CD4-positive, alpha-beta T cell treated with Interleukin-15 for 4 hours (primary cell): Measurements from ENCODE around the gene CCNG2.

ENCODE experiments used
- DNase-seq: peaks from one replicate; pipeline ENCODE4 v3.0.0-alpha.2; 2020; ENCODE audit warnings: low spot score

CCNG2 gene

DNA sequence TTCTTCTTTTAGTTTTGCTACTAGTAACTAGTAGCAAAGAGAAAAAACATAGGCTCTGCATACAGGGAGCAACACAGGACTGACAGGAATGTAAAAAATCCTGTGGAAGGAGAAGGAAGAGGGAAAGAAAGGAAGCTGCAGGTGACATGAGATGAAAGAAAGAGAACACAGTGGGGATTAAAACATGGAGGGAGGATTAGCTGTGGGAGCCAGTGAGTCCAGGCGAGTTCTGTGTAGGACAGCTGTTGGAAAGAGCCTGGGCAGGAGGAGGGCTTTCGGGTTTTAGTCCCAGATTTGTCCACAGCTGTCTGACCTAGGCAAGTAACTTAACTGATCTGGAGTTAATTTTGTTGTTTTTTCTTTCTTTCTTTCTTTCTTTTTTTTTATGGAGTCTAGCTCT lies 21.6 kb downstream of the CCNG2 start:
- DNase-seq = no peak

DNA sequence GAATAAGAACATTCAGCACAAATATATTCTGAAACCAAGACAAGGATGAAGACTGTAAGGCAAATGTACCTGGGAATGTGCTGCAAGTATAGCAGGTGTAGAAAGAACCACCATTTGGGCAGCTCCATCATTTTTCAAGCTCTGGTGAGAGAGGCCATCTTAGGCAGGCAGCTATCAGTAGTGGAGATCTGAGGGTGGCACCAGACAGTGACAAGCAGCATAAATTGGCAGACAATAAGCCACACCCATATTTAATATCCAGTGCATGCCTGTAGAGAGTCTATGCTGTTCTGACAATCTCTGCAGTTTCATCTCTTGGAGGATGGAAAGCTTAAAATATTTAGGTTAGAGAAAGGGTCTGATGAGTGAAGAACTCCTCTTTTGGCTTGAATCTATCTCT lies 22.5 kb downstream of the CCNG2 start:
- DNase-seq = no peak

DNA sequence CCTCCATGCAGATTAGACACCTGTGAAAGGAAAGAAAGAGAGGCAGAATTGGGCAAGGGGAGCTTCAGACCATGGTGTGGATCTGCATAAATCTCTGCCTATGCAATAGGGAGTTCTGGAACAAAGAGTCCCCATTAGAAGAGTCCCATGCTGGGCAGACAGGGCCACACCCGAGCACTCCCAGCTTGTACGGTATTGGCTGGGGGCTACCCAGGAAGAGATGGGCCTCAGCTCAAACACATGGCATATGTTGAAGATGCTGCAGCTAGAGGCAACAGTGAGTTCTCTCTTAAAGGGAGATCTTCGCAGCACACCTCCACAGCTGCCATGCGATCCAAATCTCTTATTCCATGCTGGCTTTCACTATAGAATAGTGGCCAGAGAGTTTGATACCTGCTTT lies 24.7 kb downstream of the CCNG2 start:
- no peak for DNase-seq

DNA sequence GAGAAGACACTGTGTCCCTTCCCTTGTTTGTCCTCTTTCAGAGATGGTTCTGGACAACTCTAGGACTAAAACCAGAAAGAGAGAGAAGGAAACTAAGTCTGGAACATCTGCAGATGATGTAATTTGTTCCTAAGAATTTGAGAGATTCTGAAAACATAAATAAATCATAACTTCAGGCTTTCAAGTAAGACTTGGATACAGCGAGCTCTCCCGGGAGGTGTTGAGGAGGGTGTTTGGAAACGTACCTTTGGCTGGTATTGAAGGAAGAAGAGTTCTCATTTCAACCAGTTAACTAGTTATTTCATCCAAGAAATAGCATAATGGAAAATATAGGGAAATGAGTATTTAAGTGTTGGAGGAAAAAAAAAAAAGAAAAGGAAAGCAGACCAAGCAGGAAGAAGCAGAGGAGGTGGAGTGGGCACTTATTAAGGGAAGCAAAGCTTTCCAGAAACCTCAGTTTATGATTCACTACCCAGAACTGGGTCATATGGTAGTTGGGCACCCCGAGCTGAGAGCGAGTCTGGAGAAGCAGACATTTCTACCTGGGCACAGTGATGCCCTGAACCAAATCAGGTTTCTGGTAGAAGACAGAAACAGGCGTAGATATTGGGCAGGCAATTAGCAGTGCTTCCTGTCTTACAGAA lies 26.9 kb downstream of the CCNG2 start:
- no peak for DNase-seq

DNA sequence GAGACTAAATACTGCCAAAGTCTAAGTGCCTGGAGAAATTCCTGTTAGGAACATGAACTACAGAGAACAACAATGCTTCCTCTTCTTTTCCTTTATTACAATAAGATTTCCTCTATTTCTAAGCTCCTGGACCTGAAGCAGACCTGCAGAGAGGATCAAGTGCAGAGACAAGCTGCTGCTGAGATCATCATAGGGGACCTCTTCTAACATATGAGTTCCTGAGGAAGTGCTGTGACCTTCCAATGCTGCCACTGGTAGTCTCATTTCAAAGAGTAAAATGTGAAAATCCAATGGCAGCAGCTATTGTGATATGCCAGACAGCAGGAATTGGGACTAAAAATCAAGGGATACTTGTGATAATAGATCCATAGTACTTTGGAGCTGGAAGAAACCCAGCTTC lies 28.0 kb downstream of the CCNG2 start:
- DNase-seq = no peak

DNA sequence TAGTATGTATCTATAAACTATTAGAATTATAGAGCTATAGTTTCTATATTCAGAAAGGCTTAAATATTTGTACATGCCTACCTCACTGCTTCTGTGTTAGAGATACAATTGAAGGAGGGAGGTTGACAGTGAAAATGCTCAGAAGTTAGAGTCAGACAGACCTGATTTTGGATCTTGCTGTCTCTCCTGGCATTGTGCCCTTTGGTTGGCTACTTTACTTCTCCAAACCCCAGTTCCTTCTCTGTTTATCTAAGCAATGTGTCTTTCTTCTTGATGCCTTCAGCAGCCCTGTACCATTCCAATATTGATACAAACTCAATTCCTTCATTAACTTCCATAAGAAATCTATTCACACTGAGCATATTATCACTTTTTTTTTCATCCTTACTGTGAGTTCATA lies 28.7 kb downstream of the CCNG2 start:
- no peak for DNase-seq

DNA sequence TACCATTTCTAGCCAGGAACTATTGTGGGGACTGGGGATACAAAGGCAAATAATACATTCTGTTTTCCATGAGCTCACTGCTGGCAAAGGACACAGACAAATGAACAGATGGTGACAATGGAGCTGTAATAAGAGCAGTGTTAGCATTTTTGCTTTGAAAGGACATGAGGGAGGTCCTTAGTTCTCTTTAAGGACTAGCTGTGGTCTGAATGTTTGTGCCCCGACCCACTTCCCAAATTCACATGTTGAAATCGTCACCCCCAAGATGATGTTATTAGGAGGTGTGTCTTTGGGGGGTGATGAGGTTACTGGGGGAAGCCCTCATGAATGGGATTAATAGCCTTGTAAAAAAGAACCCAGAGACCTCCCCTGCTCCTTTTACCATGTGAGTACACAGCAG lies 30.3 kb downstream of the CCNG2 start:
- DNase-seq = no peak

DNA sequence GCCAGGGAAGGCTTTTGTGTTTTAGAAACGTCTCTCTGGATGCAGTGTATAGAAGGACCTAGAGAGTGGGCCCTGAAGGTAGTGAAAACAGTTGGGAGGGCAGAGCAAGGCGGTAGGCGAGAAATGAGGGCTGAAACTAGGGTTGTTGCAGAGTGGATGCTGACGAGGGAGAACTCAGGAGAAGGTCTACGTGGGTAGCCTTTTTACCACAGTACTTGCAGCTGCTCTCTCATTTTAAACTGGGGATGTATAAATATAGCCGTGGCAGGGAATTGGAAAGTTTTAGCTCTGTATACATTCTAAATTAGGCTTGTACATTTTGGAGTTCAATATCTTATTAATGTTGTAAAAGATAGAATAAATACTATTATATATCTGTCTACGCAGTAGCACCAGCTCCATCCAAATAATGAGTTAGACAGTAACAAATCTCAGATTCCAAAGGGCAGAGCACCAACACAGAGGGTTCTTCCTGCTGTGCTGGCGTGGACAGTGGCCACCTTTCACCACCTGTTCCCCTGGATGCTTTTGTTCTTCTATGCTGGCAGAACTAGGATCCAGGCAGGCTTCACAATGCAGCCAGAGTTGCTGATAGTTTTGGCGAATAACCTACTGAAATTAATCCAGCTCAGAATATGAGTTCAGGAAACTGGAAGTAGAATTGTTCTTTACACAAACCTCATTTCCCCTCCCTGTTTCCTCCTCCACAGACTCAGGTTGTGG lies 31.7 kb downstream of the CCNG2 start:
- DNase-seq = no peak

DNA sequence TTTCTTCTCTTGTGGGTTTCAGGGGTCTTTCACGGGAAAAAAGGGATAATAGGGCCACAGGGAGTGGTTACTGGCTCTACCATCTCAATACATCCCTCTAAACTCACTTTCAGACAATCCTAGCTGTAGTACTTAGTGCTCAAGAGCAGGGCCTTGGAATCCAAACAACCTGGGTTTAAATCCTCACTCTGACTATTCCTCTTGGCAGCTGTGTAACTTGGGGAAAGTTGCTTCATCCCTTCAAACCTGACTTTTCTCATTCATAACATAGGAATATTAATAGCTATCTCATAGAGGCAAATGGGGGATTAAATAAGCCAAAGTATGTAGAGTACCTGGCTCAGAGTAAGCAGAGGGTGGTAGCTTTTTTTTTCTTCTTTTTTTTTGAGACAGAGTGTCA lies 32.4 kb downstream of the CCNG2 start:
- no peak for DNase-seq

DNA sequence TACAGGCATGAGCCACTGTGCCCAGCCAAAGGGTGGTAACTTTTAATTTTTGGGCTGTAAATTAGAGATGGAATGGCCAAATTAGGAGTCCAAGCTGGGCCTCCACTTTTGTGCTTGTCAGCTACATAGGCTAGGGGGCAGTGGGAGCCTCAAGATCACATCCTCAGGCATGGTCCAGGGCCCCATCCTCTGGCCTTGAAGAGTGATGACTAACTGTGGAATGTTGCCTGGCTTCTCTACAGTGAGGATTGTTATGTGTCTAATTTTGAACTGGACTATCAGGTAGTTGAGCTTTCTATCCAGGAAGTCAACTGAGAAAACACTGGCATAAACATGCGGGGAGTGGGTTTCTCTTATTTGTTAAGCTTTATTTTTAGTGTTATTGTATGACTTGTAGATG lies 33.0 kb downstream of the CCNG2 start:
- no peak for DNase-seq

DNA sequence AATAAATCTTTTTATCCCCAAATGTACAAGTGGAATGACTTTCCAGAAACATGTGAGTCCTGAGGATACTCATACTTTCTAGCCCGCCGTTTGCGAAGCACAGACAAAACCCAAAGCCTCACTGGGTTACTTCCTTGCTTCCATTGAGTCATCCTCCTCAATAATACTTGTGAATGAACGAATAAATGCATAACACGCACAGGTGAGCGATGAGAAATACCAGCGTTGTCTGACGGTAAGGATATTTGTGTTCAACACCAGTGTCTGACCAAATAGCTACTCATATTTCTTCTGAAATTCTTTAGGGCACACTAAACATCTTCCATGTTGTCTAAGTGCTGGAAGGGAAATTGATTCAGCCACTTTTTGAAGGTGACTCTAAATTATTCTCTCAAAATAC lies 36.0 kb downstream of the CCNG2 start:
- DNase-seq = no peak

DNA sequence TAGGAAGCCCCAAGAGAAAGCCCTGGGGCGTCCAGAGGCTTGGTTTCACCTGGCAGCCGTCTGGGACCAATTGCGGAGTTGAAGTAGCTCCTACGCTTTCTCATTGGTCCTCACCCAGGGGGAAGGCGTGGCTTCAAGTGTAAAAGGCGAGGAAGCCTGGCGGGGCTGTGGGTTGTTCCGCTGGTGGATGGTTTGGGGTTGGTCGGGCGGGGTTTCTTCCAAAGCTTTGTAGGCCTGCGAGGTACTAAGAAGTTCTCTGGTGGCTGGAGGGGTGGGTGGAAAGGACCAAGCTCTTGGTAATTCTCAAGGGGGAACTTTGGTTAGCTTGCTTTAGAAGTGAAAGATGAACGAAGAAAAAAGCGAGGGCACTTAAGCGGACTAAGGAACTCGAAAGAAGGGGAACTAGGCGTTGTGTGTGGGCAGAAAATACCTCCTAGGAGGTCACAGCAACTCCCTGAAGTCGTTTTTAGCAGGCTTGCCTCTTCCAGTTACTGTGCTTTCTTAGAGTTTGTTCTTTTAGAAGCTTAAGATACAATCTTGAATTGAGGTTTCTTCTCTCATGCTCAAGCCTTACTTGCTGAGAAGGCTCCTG lies 36.6 kb downstream of the CCNG2 start:
- DNase-seq = peak; percentile 78

DNA sequence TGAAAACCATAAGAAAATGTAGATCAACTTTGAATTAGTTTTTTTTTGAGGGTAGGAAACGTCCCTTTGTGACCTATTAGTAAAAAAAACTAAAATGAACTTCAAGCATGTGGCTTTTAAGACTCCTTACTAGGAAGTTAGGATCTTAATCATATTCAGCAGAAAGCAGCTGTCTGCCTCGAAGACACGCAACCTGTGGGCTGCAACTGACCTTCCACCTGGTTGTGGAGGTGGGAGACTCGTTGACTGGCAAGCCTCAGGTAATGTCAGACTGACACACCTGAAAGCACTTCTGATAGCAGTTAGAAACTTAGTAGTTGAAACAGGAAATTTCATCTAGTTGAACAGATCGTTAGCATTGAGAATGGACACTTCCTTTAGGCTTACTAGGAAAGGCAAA lies 37.4 kb downstream of the CCNG2 start:
- no peak for DNase-seq

DNA sequence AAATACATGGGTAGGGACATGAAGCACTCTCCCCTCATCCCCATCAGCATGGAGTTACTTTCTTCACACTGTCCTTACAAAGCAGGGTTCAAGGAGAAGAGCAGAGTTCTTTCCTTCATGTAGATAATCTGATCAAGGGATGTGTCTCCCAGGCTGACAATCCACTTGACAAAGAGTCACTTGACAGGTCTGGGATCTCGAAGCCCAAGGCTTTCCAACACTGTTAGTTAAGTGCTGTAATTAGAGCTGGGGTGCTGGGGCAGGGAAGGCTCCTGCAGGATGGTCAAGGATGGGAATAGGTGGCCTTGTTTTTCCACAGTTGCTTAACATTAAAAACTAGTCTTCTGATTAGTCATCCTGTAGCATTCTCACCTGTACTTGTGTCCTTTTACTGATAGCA lies 38.0 kb downstream of the CCNG2 start:
- DNase-seq = no peak

DNA sequence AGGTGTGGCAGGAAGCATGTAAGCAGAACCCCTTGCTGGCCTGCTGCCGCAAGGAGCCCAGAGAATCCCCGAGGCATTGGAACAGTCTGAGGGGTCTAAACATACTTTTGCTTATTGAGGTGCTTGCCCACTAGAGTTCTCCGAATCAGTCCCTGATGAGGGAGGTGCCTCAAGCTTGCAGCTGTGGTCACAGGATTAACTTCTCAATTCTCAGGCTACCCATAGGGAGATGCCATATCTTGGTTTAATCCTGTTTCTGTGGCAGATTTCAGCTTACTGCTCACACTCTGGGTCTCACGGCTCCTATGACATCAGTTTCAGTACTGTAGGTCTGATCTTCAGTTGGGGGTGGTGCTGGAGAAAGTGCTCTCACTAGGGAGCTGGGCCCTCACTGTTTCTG lies 39.9 kb downstream of the CCNG2 start:
- DNase-seq = no peak

DNA sequence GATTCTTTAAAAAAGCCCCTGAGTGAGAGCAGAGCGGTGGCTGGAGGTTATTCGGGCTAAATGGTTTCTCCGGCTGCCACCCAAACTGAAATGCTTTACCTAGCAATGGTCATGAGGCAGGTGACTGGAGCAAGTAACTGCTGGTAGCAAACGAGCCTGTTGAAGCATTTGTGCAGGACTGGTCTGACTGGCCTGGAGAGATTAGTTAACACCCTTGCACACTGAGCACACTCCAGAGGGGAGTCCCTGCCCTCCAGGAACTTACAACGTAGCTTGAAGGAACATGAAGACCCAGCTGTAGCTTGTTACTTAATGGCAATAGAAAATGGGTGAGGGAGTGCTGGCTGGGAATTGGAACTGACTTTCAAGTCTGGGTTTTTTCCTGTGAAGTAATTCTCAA lies 40.4 kb downstream of the CCNG2 start:
- DNase-seq = no peak

DNA sequence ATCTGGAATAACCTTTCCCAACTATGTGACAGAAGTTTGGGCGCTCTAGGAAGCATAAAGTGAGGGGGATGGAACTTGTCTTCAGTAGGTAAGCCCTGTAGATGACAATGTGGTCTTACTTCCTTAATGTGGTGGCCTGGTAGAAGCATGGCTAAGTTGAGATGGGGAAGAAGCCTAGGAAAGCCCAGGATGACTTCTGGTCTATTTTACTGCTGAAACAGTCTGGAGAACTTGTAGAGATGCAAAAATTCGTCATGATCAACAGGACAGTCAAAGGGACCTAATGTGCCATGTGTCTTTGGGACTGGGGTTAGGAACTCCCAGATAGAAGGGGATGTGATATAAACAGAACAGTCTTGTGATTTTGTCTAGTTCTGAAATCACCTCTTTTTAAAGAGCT lies 40.8 kb downstream of the CCNG2 start:
- no peak for DNase-seq

DNA sequence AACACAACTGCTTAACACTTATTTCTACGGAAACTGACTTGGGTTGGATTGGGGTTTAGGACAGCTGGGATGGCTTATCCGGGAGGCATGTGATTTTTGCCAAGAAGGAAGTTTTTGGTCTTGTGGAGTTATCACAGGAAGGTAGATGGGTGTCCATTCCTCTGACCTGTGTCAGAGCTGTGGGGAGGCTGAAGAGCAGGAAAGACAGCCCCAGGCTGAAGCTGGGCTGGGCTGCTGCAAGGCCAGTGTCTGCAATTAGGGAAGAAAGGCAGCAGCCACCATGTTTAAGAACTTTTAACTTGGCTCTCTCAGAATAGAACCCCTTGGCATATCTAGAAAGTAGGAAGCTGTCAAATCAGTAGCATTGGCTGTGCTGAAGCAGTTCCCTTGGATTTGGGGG lies 42.3 kb downstream of the CCNG2 start:
- no peak for DNase-seq

DNA sequence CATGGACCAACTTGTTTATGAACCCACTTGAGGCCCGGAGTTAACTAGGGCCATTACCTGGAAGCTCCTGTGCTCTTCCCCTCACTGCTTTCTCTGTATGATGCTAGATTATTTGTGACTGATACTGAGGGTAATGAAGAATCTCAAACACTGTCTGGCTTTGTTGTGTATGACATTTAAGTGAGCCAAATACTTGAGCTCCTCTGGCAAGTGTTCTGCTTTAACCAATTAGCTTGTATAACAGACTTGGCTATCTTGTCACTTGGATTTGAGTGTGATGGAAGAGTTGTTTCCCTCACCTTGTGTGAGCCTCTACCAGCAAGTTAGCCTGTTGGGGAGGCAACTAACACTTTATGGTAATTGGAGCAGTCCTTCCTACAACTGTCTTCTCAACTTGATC lies 42.7 kb downstream of the CCNG2 start:
- DNase-seq = no peak

DNA sequence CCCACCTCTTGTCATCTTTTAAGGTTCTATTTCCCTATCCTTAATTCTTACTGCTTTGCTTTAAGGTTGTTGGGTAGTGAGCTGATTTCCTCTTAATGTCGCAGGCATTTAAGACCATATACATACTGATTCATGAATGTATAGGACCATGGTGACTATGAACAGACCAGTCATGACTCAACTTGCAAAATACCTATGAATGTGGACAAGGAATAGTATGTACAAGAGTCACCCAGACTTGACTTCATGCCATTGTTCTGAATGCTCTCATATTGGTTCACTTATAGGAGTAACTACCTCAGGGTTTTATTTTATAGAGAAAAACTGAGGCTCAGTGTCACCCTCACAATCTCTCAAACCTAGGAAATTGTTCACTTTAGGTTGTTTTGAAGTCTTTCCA lies 44.3 kb downstream of the CCNG2 start:
- DNase-seq = no peak

DNA sequence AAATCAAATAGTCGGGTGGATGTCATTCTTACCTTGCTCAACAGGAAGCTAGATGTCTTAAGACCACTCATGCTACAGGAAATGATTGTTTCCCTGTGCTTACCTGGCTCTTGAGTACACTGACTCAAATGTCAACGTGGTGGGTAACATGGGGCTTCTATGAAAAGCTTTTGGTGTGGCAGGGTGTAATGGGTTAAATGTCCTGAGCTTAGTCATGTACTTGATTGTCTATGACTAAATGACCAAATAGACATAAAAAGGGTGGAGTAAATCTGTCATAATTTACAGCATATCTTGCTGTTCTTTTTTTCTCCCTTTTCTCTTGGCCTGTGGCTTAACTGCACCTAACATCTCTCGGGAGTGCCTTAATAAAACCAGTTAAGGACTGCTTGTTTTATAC lies 44.9 kb downstream of the CCNG2 start:
- no peak for DNase-seq

DNA sequence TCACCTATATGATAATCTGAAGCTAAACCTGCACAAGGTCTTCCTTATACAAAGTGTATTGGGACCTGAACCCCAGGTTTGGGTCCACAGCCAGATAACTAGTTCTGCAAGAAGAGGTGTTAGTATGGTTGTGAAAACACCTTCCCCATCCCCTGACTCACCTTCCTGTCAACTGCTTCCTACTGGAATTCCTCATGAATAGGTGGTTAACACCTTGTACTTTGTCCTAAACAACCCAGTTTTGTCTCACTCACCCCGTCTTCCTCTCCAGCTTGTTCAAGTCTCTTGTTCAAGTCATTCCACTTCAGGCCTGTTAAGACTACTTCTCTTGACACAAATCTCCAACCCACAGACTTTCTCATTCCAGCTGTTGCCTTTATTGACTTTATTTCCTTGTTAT lies 45.5 kb downstream of the CCNG2 start:
- no peak for DNase-seq

DNA sequence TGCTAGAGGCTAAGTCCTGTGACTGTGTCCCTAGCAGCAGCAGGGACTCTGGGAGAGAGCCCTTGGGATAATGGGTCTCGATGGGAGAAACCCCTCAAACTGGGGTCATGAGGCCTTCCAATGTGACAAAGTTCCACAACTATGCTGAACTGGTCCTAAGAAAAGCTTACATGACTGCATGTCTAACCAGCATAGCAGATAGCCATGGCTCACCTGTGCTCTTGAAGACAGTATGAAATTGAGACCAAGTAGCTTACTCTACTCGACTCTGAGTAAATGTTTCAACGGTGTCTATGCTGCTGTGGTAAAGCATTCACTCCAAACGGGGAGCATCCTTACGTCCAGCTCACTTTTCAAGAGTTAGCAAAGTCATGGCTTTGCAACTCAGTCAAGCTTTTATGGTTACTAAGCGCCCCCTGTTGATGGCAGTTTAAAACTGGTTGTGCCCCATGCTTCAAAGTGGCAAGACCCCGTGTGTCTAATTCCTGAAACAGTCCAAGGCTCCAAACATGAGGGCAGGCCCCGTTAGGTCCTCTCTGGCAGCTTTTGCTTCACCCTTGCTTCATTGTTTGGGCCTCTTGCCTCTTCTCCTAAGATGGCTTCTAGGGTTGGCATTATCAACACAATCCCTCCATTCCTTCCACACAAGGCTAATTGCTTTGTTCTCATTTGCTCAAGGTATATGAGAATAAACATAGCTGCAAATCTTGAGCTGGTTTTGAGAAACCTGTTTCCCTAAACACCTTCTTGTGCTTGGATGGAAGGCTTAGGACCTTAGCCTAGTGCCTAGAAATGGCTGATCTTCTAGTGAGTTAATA lies 46.6 kb downstream of the CCNG2 start:
- peak; percentile 78 for DNase-seq
